ENCODE data around the gene EVC2. TPM values are rescaled to one million over a fixed set of nuclear protein-coding genes. Genes with fewer than 3 reads are reported as not detected.

EVC2 gene
- polyA plus RNA-seq, 1 donor from 2014 or later = 0.27 TPM

DNA sequence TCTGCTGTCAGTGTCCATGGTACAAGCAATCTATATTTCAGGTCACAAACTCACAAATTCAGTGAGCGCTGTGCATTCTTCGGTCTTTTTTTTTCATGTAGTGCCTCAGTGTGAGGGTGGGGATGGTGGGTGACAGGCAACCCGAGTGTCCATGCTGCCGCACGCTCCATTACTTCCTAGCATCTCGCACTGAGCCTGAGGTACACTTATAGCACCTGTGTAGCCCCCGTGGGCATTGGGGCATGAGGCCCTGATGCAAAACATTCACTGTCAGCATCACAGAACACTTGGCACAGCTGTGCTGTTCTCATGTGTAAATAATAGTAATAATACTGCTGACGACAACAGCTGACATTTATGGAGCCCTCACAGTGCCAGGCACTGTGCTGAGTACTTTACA lies 31.6 kb downstream of the EVC2 start:
- Histone ChIP-seq H3K4me2 (ENCODE audit: low read length) (no peak overlapping the region), H2AFZ (ENCODE audit: low read depth, low read length) (no peak overlapping the region), H3K36me3 (ENCODE audit: insufficient read depth, low read length) (no peaks in the 10 kb centered on the region), H3K27ac (ENCODE audit: low read length) (no peak overlapping the region), H3K9ac (ENCODE audit: low read length) (no peak overlapping the region), H3K9me3 (ENCODE audit: low read length) (no peaks in the 10 kb centered on the region), H3K79me2 (replicated peaks; ENCODE audit: insufficient read depth, low read length) (no peaks in the 10 kb centered on the region), H3K27me3 (ENCODE audit: insufficient read depth, low read depth, low read length) (no peaks in the 10 kb centered on the region), H4K20me1 (ENCODE audit: insufficient read depth) (no peaks in the 10 kb centered on the region), H3K9me2 (ENCODE audit: insufficient read depth, low read length) (no peaks in the 10 kb centered on the region), H3K4me3 (ENCODE audit: low read length) (no peak overlapping the region), H3F3A (ENCODE audit: insufficient read depth, low read length, poor library complexity, severe bottlenecking) (no peaks in the 10 kb centered on the region)
- TF ChIP-seq POLR2AphosphoS5 (IDR thresholded peaks at IDR 0.05) (no peak), EZH2 (IDR thresholded peaks at IDR 0.05; ENCODE audit: borderline replicate concordance, insufficient read depth, low read length, poor library complexity, severe bottlenecking) (no peak), MXI1 (conservative IDR thresholded peaks at IDR 0.05; ENCODE audit: poor library complexity, severe bottlenecking) (no peak), RAD21 (conservative IDR thresholded peaks at IDR 0.05) (no peak), TAF1 (IDR thresholded peaks at IDR 0.05; ENCODE audit: low read depth) (no peak), EP300 (conservative IDR thresholded peaks at IDR 0.05; ENCODE audit: poor library complexity, severe bottlenecking) (no peak), SMC3 (conservative IDR thresholded peaks at IDR 0.05; ENCODE audit: poor library complexity) (no peak)
- TF ChIP-seq, protein P1, sequence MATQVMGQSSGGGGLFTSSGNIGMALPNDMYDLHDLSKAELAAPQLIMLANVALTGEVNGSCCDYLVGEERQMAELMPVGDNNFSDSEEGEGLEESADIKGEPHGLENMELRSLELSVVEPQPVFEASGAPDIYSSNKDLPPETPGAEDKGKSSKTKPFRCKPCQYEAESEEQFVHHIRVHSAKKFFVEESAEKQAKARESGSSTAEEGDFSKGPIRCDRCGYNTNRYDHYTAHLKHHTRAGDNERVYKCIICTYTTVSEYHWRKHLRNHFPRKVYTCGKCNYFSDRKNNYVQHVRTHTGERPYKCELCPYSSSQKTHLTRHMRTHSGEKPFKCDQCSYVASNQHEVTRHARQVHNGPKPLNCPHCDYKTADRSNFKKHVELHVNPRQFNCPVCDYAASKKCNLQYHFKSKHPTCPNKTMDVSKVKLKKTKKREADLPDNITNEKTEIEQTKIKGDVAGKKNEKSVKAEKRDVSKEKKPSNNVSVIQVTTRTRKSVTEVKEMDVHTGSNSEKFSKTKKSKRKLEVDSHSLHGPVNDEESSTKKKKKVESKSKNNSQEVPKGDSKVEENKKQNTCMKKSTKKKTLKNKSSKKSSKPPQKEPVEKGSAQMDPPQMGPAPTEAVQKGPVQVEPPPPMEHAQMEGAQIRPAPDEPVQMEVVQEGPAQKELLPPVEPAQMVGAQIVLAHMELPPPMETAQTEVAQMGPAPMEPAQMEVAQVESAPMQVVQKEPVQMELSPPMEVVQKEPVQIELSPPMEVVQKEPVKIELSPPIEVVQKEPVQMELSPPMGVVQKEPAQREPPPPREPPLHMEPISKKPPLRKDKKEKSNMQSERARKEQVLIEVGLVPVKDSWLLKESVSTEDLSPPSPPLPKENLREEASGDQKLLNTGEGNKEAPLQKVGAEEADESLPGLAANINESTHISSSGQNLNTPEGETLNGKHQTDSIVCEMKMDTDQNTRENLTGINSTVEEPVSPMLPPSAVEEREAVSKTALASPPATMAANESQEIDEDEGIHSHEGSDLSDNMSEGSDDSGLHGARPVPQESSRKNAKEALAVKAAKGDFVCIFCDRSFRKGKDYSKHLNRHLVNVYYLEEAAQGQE (IDR thresholded peaks at IDR 0.05; ENCODE audit: borderline replicate concordance) = no peak
- TF ChIP-seq, protein P2, sequence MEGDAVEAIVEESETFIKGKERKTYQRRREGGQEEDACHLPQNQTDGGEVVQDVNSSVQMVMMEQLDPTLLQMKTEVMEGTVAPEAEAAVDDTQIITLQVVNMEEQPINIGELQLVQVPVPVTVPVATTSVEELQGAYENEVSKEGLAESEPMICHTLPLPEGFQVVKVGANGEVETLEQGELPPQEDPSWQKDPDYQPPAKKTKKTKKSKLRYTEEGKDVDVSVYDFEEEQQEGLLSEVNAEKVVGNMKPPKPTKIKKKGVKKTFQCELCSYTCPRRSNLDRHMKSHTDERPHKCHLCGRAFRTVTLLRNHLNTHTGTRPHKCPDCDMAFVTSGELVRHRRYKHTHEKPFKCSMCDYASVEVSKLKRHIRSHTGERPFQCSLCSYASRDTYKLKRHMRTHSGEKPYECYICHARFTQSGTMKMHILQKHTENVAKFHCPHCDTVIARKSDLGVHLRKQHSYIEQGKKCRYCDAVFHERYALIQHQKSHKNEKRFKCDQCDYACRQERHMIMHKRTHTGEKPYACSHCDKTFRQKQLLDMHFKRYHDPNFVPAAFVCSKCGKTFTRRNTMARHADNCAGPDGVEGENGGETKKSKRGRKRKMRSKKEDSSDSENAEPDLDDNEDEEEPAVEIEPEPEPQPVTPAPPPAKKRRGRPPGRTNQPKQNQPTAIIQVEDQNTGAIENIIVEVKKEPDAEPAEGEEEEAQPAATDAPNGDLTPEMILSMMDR (IDR thresholded peaks at IDR 0.05; ENCODE audit: poor library complexity, severe bottlenecking) = no peak

DNA sequence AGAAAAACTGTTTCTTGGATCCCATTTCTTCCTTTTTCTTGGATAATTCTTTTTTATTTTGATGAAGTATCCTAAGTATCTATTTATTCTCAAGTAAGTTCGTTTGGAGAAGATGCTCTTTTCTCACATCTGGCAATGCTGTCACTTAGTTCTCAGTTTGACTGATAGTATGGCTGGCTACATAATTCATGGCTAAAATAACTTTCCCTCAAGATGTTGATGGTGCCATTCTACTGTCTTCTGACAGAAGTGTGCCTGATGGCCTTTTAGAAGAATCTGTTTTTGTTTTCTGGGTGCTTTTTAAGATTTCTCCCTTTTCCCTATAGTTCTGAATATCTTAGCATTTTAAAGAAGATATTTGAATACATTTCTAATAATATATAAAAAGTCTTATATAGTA lies 41.6 kb downstream of the EVC2 start:
- Histone ChIP-seq H3K27me3 (ENCODE audit: insufficient read depth, low read depth, low read length) (no peaks in the 10 kb centered on the region), H3K36me3 (ENCODE audit: insufficient read depth, low read length) (no peaks in the 10 kb centered on the region), H3F3A (ENCODE audit: insufficient read depth, low read length, poor library complexity, severe bottlenecking) (no peaks in the 10 kb centered on the region), H3K9me3 (ENCODE audit: low read length) (no peaks in the 10 kb centered on the region), H4K20me1 (ENCODE audit: insufficient read depth) (no peaks in the 10 kb centered on the region), H3K27ac (ENCODE audit: low read length) (no peak overlapping the region), H3K4me2 (ENCODE audit: low read length) (no peak overlapping the region), H3K9me2 (ENCODE audit: insufficient read depth, low read length) (no peaks in the 10 kb centered on the region), H3K4me3 (ENCODE audit: low read length) (no peak overlapping the region), H3K79me2 (replicated peaks; ENCODE audit: insufficient read depth, low read length) (no peaks in the 10 kb centered on the region), H2AFZ (ENCODE audit: low read depth, low read length) (no peak overlapping the region), H3K9ac (ENCODE audit: low read length) (no peak overlapping the region)
- TF ChIP-seq MXI1 (conservative IDR thresholded peaks at IDR 0.05; ENCODE audit: poor library complexity, severe bottlenecking) (no peak), EP300 (conservative IDR thresholded peaks at IDR 0.05; ENCODE audit: poor library complexity, severe bottlenecking) (no peak), EZH2 (IDR thresholded peaks at IDR 0.05; ENCODE audit: borderline replicate concordance, insufficient read depth, low read length, poor library complexity, severe bottlenecking) (no peak), POLR2AphosphoS5 (IDR thresholded peaks at IDR 0.05) (no peak), TAF1 (IDR thresholded peaks at IDR 0.05; ENCODE audit: low read depth) (no peak)
- TF ChIP-seq, protein P2 (IDR thresholded peaks at IDR 0.05; ENCODE audit: poor library complexity, severe bottlenecking) = no peak
